HG03159 (cell line): ENCODE results near the gene ADAM15.

ENCODE experiments used
- ATAC-seq: cut with Tn5 transposase; IDR thresholded peaks from one replicate; pipeline ENCODE4 v1.9.1; 2021; ENCODE audit warnings: mild to moderate bottlenecking, moderate library complexity; ENCODE audit not compliant: unreplicated experiment

ADAM15 gene

GRCh38 chr1:155070158-155070621 is 19.1 kb downstream of the ADAM15 start:
- ATAC-seq = no peak

- peak; percentile 74 for ATAC-seq
Observed at GRCh38 chr1:155070721-155071569, 19.8 kb downstream of the ADAM15 start.

- ATAC-seq = no peak
Observed at GRCh38 chr1:155071701-155072100, 20.6 kb downstream of the ADAM15 start.

- ATAC-seq = no peak
Observed at GRCh38 chr1:155072531-155073289, 21.6 kb downstream of the ADAM15 start.

GRCh38 chr1:155073377-155074242 is 22.5 kb downstream of the ADAM15 start:
- ATAC-seq = no peak

GRCh38 chr1:155075535-155075934 is 24.4 kb downstream of the ADAM15 start:
- ATAC-seq = no peak

GRCh38 chr1:155076371-155076770 is 25.3 kb downstream of the ADAM15 start:
- ATAC-seq = no peak

GRCh38 chr1:155077346-155077745 is 26.2 kb downstream of the ADAM15 start:
- no peak for ATAC-seq

GRCh38 chr1:155077758-155078445 is 26.8 kb downstream of the ADAM15 start:
- ATAC-seq = no peak

GRCh38 chr1:155078469-155079209 is 27.5 kb downstream of the ADAM15 start, which contains the start of gene EFNA3:
Gene EFNA3, plus strand, starts transcription at chr1:155078837. Its CDS starts 105 bp downstream, at chr1:155078942.
- ATAC-seq = no peak

- ATAC-seq = no peak
Observed at GRCh38 chr1:155079210-155079486, 28.0 kb downstream of the ADAM15 start.

- no peak for ATAC-seq
Observed at GRCh38 chr1:155079487-155080311, 28.6 kb downstream of the ADAM15 start.

GRCh38 chr1:155080312-155081228 is 29.5 kb downstream of the ADAM15 start:
- no peak for ATAC-seq

- no peak for ATAC-seq
Observed at GRCh38 chr1:155081472-155082300, 30.6 kb downstream of the ADAM15 start.

GRCh38 chr1:155082301-155083051 is 31.4 kb downstream of the ADAM15 start:
- no peak for ATAC-seq

GRCh38 chr1:155083052-155083541 is 32.0 kb downstream of the ADAM15 start:
- ATAC-seq = no peak
